ENCODE measurements around the gene ALDH9A1.
"Not testable (repeated sequence)": the region's sequence is repeated elsewhere in the genome, so short reads cannot be mapped to it uniquely, and the experiment has no call there.

The ALDH9A1 gene

GRCh38 chr1:165641231-165641987, 57.0 kb downstream of the ALDH9A1 start:
- no peak overlapping the region for H3K4me3 ChIP-seq (ENCODE audit: low read length)
- DNase-seq (ENCODE audit: low read depth): no peak
- TF ChIP-seq CTCF (IDR thresholded peaks at IDR 0.05; ENCODE audit: insufficient read depth, low read depth, low read length, missing control alignments): no peak

GRCh38 chr1:165639821-165640623, 58.3 kb downstream of the ALDH9A1 start:
- H3K4me3 ChIP-seq (ENCODE audit: low read length): no peak overlapping the region
- no peak for TF ChIP-seq CTCF (IDR thresholded peaks at IDR 0.05; ENCODE audit: insufficient read depth, low read depth, low read length, missing control alignments)
- DNase-seq (ENCODE audit: low read depth): no peak

GRCh38 chr1:165638211-165638610, 60.2 kb downstream of the ALDH9A1 start:
- H3K4me3 ChIP-seq (ENCODE audit: low read length); DNase-seq (ENCODE audit: low read depth): not testable (repeated sequence)

GRCh38 chr1:165637427-165637826, 60.9 kb downstream of the ALDH9A1 start:
- no peak overlapping the region for H3K4me3 ChIP-seq (ENCODE audit: low read length)
- no peak for TF ChIP-seq CTCF (IDR thresholded peaks at IDR 0.05; ENCODE audit: insufficient read depth, low read depth, low read length, missing control alignments)
- no peak for DNase-seq (ENCODE audit: low read depth)

- TF ChIP-seq CTCF (IDR thresholded peaks at IDR 0.05; ENCODE audit: insufficient read depth, low read depth, low read length, missing control alignments): no peak
- DNase-seq (ENCODE audit: low read depth): no peak
- H3K4me3 ChIP-seq (ENCODE audit: low read length): no peak overlapping the region
Observed at GRCh38 chr1:165635823-165636222, 62.5 kb downstream of the ALDH9A1 start.

- no peak for TF ChIP-seq CTCF (IDR thresholded peaks at IDR 0.05; ENCODE audit: insufficient read depth, low read depth, low read length, missing control alignments)
- DNase-seq (ENCODE audit: low read depth): no peak
- no peak overlapping the region for H3K4me3 ChIP-seq (ENCODE audit: low read length)
Observed at GRCh38 chr1:165635329-165635728, 63.0 kb downstream of the ALDH9A1 start.

GRCh38 chr1:165634154-165634921, 64.0 kb downstream of the ALDH9A1 start:
- no peak overlapping the region for H3K4me3 ChIP-seq (ENCODE audit: low read length)
- TF ChIP-seq CTCF (IDR thresholded peaks at IDR 0.05; ENCODE audit: insufficient read depth, low read depth, low read length, missing control alignments): no peak
- no peak for DNase-seq (ENCODE audit: low read depth)

Data from epithelial cell of esophagus (primary cell).